ENCODE results near the gene PNKD. TPM values are rescaled to one million over a fixed set of nuclear protein-coding genes. Genes with fewer than 3 reads are reported as not detected.

The PNKD gene
- total RNA-seq, 2 donors from 2014 or later, result 103 to 145 TPM

GRCh38 chr2:218366621-218367414, 96.5 kb downstream of the PNKD start:
- peak overlapping the region; percentile 87 to 94 for H3K27ac ChIP-seq
- WGBS, result 95% methylated on average over 9 of the region's 9 CpGs
- H3K27me3 ChIP-seq (replicated peaks; ENCODE audit: insufficient read depth), result no peaks in the 10 kb centered on the region
- intact Hi-C loops (cut with DNase I), result no loop called here
- H3K36me3 ChIP-seq, result no peaks in the 10 kb centered on the region
- TF ChIP-seq POLR2AphosphoS5 (IDR thresholded peaks at IDR 0.05) (no peak), POLR2A (IDR thresholded peaks at IDR 0.05) (no peak), CTCF (IDR thresholded peaks at IDR 0.05) (no peak)
- peak overlapping the region; percentile 43 to 44 for H3K4me3 ChIP-seq
- peaks cover 4% of the 10 kb centered on the region for H3K4me1 ChIP-seq (replicated peaks)
- no peaks in the 10 kb centered on the region for H3K9me3 ChIP-seq
- DNase-seq (ENCODE audit: low spot score), result no peak

- TF ChIP-seq CTCF (IDR thresholded peaks at IDR 0.05) (peak in 2 of 4 experiments; percentile 23 to 27), POLR2AphosphoS5 (IDR thresholded peaks at IDR 0.05) (peak; percentile 87), POLR2A (IDR thresholded peaks at IDR 0.05) (peak; percentile 91)
- WGBS, result 7% methylated on average over 49 of the region's 60 CpGs
- intact Hi-C loops (cut with DNase I), result no loop called here
- peaks cover 4% of the 10 kb centered on the region for H3K4me1 ChIP-seq (replicated peaks)
- H3K27ac ChIP-seq, result peak overlapping the region; percentile 87 to 94
- H3K27me3 ChIP-seq (replicated peaks; ENCODE audit: insufficient read depth), result no peaks in the 10 kb centered on the region
- no peaks in the 10 kb centered on the region for H3K36me3 ChIP-seq
- DNase-seq (ENCODE audit: low spot score), result peak; percentile 67
- H3K9me3 ChIP-seq, result no peaks in the 10 kb centered on the region
- H3K4me3 ChIP-seq, result peak overlapping the region; percentile 43 to 44
These were observed 97.3 kb downstream of the PNKD start for GRCh38 chr2:218367415-218368149.

- Histone ChIP-seq H3K9me3 (no peaks in the 10 kb centered on the region), H3K36me3 (no peaks in the 10 kb centered on the region), H3K4me1 (replicated peaks) (peaks cover 4% of the 10 kb centered on the region), H3K4me3 (peak overlapping the region; percentile 43 to 44), H3K27ac (peak overlapping the region; percentile 87 to 94), H3K27me3 (replicated peaks; ENCODE audit: insufficient read depth) (no peaks in the 10 kb centered on the region)
- intact Hi-C loops (cut with DNase I), result no loop called here
- DNase-seq (ENCODE audit: low spot score), result no peak
- TF ChIP-seq POLR2AphosphoS5 (IDR thresholded peaks at IDR 0.05) (no peak), POLR2A (IDR thresholded peaks at IDR 0.05) (no peak), CTCF (IDR thresholded peaks at IDR 0.05) (no peak)
- 60% methylated on average over 21 of the region's 21 CpGs for WGBS
These were observed 97.8 kb downstream of the PNKD start for GRCh38 chr2:218368150-218368528.

GRCh38 chr2:218368621-218369153, 98.4 kb downstream of the PNKD start:
- H3K4me3 ChIP-seq, result peak overlapping the region; percentile 9 to 21
- no peaks in the 10 kb centered on the region for H3K9me3 ChIP-seq
- no peaks in the 10 kb centered on the region for H3K27me3 ChIP-seq (replicated peaks; ENCODE audit: insufficient read depth)
- WGBS, result 5% methylated on average over 26 of the region's 27 CpGs
- H3K4me1 ChIP-seq (replicated peaks), result peaks cover 4% of the 10 kb centered on the region
- intact Hi-C loops (cut with DNase I), result no loop called here
- no peaks in the 10 kb centered on the region for H3K36me3 ChIP-seq
- TF ChIP-seq POLR2AphosphoS5 (IDR thresholded peaks at IDR 0.05), result peak; percentile 2
- TF ChIP-seq CTCF (IDR thresholded peaks at IDR 0.05), result peak in 2 of 4 experiments; percentile 11 to 21
- TF ChIP-seq POLR2A (IDR thresholded peaks at IDR 0.05), result peak; percentile 14
- peak overlapping the region; percentile 67 to 94 for H3K27ac ChIP-seq
- DNase-seq (ENCODE audit: low spot score), result peak; percentile 56
